ENCODE results near the gene TSPAN33. TPM values are rescaled to one million over a fixed set of nuclear protein-coding genes. Genes with fewer than 3 reads are reported as not detected.

Gene TSPAN33, protein sequence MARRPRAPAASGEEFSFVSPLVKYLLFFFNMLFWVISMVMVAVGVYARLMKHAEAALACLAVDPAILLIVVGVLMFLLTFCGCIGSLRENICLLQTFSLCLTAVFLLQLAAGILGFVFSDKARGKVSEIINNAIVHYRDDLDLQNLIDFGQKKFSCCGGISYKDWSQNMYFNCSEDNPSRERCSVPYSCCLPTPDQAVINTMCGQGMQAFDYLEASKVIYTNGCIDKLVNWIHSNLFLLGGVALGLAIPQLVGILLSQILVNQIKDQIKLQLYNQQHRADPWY
- 12.9 and 15.3 TPM in 2 replicates for total RNA-seq (2016; rRNA removed; fragmentation: Illumina TruSeq; extraction: Trizol)
- total RNA-seq (2016; cell fraction: cytosol; rRNA removed; fragmentation: Illumina TruSeq; extraction: Trizol; ENCODE audit: low read depth) = 15.1 and 19.5 TPM in 2 replicates
- 10.8 and 14.4 TPM in 2 replicates for total RNA-seq (2016; cell fraction: insoluble cytoplasmic fraction; rRNA removed; fragmentation: Illumina TruSeq; extraction: Trizol)
- 32.7 and 34.3 TPM in 2 replicates for total RNA-seq (2016; cell fraction: membrane; rRNA removed; fragmentation: Illumina TruSeq; extraction: Trizol)
- total RNA-seq (2016; cell fraction: nucleus; rRNA removed; fragmentation: Illumina TruSeq; extraction: Trizol) = 8.1 and 9.4 TPM in 2 replicates
- 16.5 and 18.2 TPM in 2 replicates for polyA plus RNA-seq (2011; rRNA removed)
- polyA plus RNA-seq (2011; cell fraction: cytosol; rRNA removed) = 19.8 and 23.3 TPM in 2 replicates
- polyA plus RNA-seq (2011; cell fraction: nucleus; rRNA removed) = 8.5 and 9.9 TPM in 2 replicates
- polyA plus RNA-seq (2012) = 10.1 and 13.3 TPM in 2 replicates
- 23.0 and 28.4 TPM in 2 replicates for polyA plus RNA-seq (2016; cell fraction: cytosol; fragmentation: Illumina TruSeq; extraction: Trizol; ENCODE audit: low read depth)
- 13.0 and 14.1 TPM in 2 replicates for polyA plus RNA-seq (2016; cell fraction: insoluble cytoplasmic fraction; fragmentation: Illumina TruSeq; extraction: Trizol; ENCODE audit: low read depth)
- 35.6 and 37.4 TPM in 2 replicates for polyA plus RNA-seq (2016; cell fraction: membrane; fragmentation: Illumina TruSeq; extraction: Trizol; ENCODE audit: low read depth)
- polyA plus RNA-seq (2016; cell fraction: nucleus; fragmentation: Illumina TruSeq; extraction: Trizol; ENCODE audit: insufficient read depth, low read depth) = 15.5 and 18.6 TPM in 2 replicates
- 9.5 and 35.1 TPM in 2 replicates for polyA minus RNA-seq (2011; rRNA and poly(A)+ RNA removed; ENCODE audit: low replicate concordance)
- polyA minus RNA-seq (2011; cell fraction: cytosol; rRNA and poly(A)+ RNA removed) = 9.1 and 9.7 TPM in 2 replicates
- 7.2 and 10.4 TPM in 2 replicates for polyA minus RNA-seq (2011; cell fraction: nucleus; rRNA and poly(A)+ RNA removed)
- percentile 39 among the genes with signal in this experiment for Bru-seq, nascent RNA
- percentile 44 among the genes with signal in this experiment for BruChase-seq, experiment 1, labeled RNA remaining after a 6-hour chase
- percentile 36 among the genes with signal in this experiment for BruChase-seq, experiment 2, labeled RNA remaining after a 2-hour chase
- long read RNA-seq, experiment 1, partial matches to known transcripts = 0 of 3 reads
- long read RNA-seq, experiment 1, other reads (novel, unspliced or antisense) = 3 of 3 reads
- long read RNA-seq, experiment 2, transcript TSPAN33-201 (8 exons, 1,863 nt) = major isoform, 18 of 33 reads
- long read RNA-seq, experiment 2, partial matches to known transcripts = 6 of 33 reads
- long read RNA-seq, experiment 2, other reads (novel, unspliced or antisense) = 8 of 33 reads

DNA sequence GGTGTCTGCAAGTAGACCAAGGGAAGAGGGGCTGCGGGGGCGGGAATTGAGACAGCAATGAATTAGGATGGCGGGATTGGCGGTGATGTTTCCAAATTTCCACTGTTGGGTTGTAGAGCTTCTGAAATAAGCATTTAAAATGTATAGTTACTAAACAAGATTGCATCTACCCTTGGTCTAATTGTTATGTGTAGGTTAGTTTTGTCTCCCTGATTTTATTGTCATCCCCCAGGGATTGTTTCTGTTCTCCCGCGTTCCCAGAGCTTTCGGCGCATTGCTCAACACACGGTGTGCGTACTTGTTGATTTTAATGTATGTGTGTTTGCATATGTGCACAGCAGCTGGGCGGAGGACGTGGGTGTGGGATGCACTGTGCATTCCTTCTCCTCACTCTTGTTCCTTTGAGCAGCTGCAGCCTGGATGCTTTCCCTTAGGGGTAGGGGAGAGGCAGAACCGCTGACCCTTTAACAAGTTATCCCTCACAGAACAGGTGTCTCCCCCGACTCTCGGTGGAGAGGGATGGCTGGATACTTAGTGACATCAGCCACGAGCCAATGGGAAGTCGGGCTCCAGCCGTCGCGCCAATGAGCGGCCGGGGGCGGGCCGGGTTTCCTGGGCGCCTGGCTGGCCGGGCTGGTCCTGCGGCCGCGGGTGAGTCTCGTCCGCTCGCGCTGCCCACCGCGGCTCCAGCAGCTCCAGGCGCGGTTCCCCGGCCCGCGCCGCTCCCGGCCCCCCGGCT lies at the start of gene TSPAN33:
Gene TSPAN33 (plus strand): TSS at position 613 of the 739 bp plus-strand sequence. CDS start 274 bp downstream, outside the sequence.
- no peaks in the 10 kb centered on the region for H4K20me1 ChIP-seq (ENCODE audit: insufficient read depth, low read length)
- no peaks in the 10 kb centered on the region for H3K9me3 ChIP-seq (ENCODE audit: low read length)
- peak within 1 kb of the TSS; percentile 61 for H2AFZ ChIP-seq (ENCODE audit: low read length)
- peak within 1 kb of the TSS; percentile 91 for H3K4me2 ChIP-seq (ENCODE audit: low read depth, low read length)
- DNase-seq (ENCODE audit: low spot score) (peak; percentile 66), ATAC-seq (peak; percentile 99), FAIRE-seq (peak; percentile 28)
- H3K79me2 ChIP-seq (ENCODE audit: insufficient read depth, low read length) = no peaks in the 10 kb centered on the region
- 0 out of 2 replicates have a peak within 1 kb of the TSS, but pooled peaks have one; percentile 32 for H3K9ac ChIP-seq (ENCODE audit: insufficient read depth, low read depth, low read length)
- no TSS peak for BruUV-seq (replicated peaks)
- H3K27ac ChIP-seq (ENCODE audit: extremely low read length, insufficient read depth, low read length) = no peak within 1 kb of the TSS
- H3K27me3 ChIP-seq (ENCODE audit: control insufficient read depth in 1 of 2, insufficient read depth in 2 of 2, low read length in 2 of 2) = peaks cover 0 to 17% of the 10 kb centered on the region in 2 experiments; a peak in 2 of 5 replicates
- H3K4me1 ChIP-seq (ENCODE audit: insufficient read depth, low read length) = peaks cover 26% of the 10 kb centered on the region
- CTCF ChIA-PET (ENCODE audit: low intra/inter-chr PET ratio, low total read pairs) = no interaction called here
- no peaks in the 10 kb centered on the region for H3K36me3 ChIP-seq (replicated peaks in 1 of 2; ENCODE audit: control insufficient read depth in 1 of 2, insufficient read depth in 2 of 2, low read length in 2 of 2)
- 3% methylated on average over 19 of the region's 43 CpGs for WGBS (ENCODE audit: low lambda C conversion rate)
- in situ Hi-C loops (cut with HindIII; ENCODE audit: extremely low pct_ligation_motif_present, low pct_unique_long_range_greater_than_20kb) (no loop called here), intact Hi-C loops (cut with micrococcal nuclease; ENCODE audit: unreplicated experiment) (loop anchor here (2.0 kb wide), 1 partner anchor 41 kb away; no protein-coding TSS in a partner anchor)
- POLR2A ChIA-PET = interaction anchor here (1.0 kb wide), 1 partner anchor 42 kb away, joined by 3 read pairs; no protein-coding TSS in a partner anchor
- peak within 1 kb of the TSS; percentile 71 to 83 (median 82) for H3K4me3 ChIP-seq (replicated peaks in 1 of 3; ENCODE audit: insufficient read depth in 1 of 3, low read depth in 2 of 3, low read length in 3 of 3)
- TF ChIP-seq, protein P1, sequence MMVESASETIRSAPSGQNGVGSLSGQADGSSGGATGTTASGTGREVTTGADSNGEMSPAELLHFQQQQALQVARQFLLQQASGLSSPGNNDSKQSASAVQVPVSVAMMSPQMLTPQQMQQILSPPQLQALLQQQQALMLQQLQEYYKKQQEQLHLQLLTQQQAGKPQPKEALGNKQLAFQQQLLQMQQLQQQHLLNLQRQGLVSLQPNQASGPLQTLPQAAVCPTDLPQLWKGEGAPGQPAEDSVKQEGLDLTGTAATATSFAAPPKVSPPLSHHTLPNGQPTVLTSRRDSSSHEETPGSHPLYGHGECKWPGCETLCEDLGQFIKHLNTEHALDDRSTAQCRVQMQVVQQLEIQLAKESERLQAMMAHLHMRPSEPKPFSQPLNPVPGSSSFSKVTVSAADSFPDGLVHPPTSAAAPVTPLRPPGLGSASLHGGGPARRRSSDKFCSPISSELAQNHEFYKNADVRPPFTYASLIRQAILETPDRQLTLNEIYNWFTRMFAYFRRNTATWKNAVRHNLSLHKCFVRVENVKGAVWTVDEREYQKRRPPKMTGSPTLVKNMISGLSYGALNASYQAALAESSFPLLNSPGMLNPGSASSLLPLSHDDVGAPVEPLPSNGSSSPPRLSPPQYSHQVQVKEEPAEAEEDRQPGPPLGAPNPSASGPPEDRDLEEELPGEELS (CRISPR knock-in tag; IDR thresholded peaks at IDR 0.05) = peak; percentile 55; the same call in 1 of the 2 replicates
- no peak for TF ChIP-seq ZNF816 (CRISPR knock-in tag; IDR thresholded peaks at IDR 0.05; ENCODE audit: borderline replicate concordance)
- TF ChIP-seq PCBP1 (IDR thresholded peaks at IDR 0.05; ENCODE audit: borderline replicate concordance, low read depth, low read length) = no peak
- no peak for TF ChIP-seq SP4 (CRISPR knock-in tag; IDR thresholded peaks at IDR 0.05)
- 0 out of 2 replicates have a peak, but pooled peaks have one; percentile 35 for TF ChIP-seq ZBTB7A (CRISPR knock-in tag; IDR thresholded peaks at IDR 0.05)
- TF ChIP-seq, protein P2, sequence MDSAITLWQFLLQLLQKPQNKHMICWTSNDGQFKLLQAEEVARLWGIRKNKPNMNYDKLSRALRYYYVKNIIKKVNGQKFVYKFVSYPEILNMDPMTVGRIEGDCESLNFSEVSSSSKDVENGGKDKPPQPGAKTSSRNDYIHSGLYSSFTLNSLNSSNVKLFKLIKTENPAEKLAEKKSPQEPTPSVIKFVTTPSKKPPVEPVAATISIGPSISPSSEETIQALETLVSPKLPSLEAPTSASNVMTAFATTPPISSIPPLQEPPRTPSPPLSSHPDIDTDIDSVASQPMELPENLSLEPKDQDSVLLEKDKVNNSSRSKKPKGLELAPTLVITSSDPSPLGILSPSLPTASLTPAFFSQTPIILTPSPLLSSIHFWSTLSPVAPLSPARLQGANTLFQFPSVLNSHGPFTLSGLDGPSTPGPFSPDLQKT (CRISPR knock-in tag; IDR thresholded peaks at IDR 0.05; ENCODE audit: borderline replicate concordance) = no peak
- TF ChIP-seq NBN (conservative IDR thresholded peaks at IDR 0.05) = no peak

All from HepG2 (cell line).